ENCODE results near the gene TNIK. TPM values are rescaled to one million over a fixed set of nuclear protein-coding genes. Genes with fewer than 3 reads are reported as not detected.

TNIK gene
- total RNA-seq, 6 donors from 2014 or later, result 23.2 to 74.4 (median 38.3) TPM

- no peaks in the 10 kb centered on the region for H3K27me3 ChIP-seq
- ATAC-seq (ENCODE audit: low FRiP score in 2 of 2) (no peak), DNase-seq (no peak)
- WGBS, 2 donors, result 70 to 77% methylated on average over 4 of the region's 4 CpGs
- H3K27ac ChIP-seq, result no peak overlapping the region
- H3K4me1 ChIP-seq, result no peaks in the 10 kb centered on the region
- no peaks in the 10 kb centered on the region for H3K9me3 ChIP-seq
- no peaks in the 10 kb centered on the region for H3K36me3 ChIP-seq
- TF ChIP-seq POLR2A (IDR thresholded peaks at IDR 0.05) (no peak), EP300 (IDR thresholded peaks at IDR 0.05) (no peak), POLR2AphosphoS5 (IDR thresholded peaks at IDR 0.05) (no peak)
- TF ChIP-seq, protein P1, sequence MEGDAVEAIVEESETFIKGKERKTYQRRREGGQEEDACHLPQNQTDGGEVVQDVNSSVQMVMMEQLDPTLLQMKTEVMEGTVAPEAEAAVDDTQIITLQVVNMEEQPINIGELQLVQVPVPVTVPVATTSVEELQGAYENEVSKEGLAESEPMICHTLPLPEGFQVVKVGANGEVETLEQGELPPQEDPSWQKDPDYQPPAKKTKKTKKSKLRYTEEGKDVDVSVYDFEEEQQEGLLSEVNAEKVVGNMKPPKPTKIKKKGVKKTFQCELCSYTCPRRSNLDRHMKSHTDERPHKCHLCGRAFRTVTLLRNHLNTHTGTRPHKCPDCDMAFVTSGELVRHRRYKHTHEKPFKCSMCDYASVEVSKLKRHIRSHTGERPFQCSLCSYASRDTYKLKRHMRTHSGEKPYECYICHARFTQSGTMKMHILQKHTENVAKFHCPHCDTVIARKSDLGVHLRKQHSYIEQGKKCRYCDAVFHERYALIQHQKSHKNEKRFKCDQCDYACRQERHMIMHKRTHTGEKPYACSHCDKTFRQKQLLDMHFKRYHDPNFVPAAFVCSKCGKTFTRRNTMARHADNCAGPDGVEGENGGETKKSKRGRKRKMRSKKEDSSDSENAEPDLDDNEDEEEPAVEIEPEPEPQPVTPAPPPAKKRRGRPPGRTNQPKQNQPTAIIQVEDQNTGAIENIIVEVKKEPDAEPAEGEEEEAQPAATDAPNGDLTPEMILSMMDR (IDR thresholded peaks at IDR 0.05), result no peak
- no peak overlapping the region for H3K4me3 ChIP-seq
Observed at GRCh38 chr3:171494457-171495109, 34.4 kb upstream of the TNIK start.

- TF ChIP-seq, protein P1 (IDR thresholded peaks at IDR 0.05), result no peak
- TF ChIP-seq EP300 (IDR thresholded peaks at IDR 0.05) (no peak), POLR2A (IDR thresholded peaks at IDR 0.05) (no peak), POLR2AphosphoS5 (IDR thresholded peaks at IDR 0.05) (no peak)
- Histone ChIP-seq H3K36me3 (no peaks in the 10 kb centered on the region), H3K4me1 (no peaks in the 10 kb centered on the region), H3K4me3 (no peak overlapping the region), H3K9me3 (no peaks in the 10 kb centered on the region), H3K27ac (no peak overlapping the region), H3K27me3 (no peaks in the 10 kb centered on the region)
- 38 to 39% methylated on average over 2 of the region's 2 CpGs for WGBS, 2 donors
- ATAC-seq (ENCODE audit: low FRiP score in 2 of 2), result no peak
- DNase-seq, result no peak
Observed at GRCh38 chr3:171491361-171491760, 31.2 kb upstream of the TNIK start.

DNA sequence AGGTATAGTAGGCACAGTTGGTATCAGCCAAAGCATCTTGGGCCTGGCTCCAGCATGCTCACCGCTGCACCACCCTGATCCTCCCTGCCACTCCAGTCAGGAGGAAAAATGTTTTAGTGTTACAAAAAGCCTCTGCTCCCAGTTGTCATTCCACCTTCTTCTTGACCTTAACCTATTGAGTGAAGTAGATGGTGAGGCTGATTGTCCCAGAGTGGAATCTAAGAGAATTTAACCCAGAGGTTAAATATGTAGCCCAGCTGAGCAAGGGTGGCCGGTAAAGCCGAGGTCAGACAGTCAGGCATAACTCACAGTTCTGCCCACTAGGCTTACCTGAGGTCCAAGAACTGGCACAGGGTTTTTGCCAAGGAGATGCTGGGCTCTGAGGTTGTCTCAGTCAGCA is 30.7 kb upstream of the TNIK start:
- 75 to 82% methylated on average over 3 of the region's 3 CpGs for WGBS, 2 donors
- Histone ChIP-seq H3K27ac (no peak overlapping the region), H3K4me1 (no peaks in the 10 kb centered on the region), H3K9me3 (no peaks in the 10 kb centered on the region), H3K4me3 (no peak overlapping the region), H3K27me3 (no peaks in the 10 kb centered on the region), H3K36me3 (no peaks in the 10 kb centered on the region)
- DNase-seq (no peak), ATAC-seq (ENCODE audit: low FRiP score in 2 of 2) (no peak)
- TF ChIP-seq EP300 (IDR thresholded peaks at IDR 0.05) (no peak), POLR2AphosphoS5 (IDR thresholded peaks at IDR 0.05) (no peak), POLR2A (IDR thresholded peaks at IDR 0.05) (no peak)
- TF ChIP-seq, protein P1 (IDR thresholded peaks at IDR 0.05), result no peak

DNA sequence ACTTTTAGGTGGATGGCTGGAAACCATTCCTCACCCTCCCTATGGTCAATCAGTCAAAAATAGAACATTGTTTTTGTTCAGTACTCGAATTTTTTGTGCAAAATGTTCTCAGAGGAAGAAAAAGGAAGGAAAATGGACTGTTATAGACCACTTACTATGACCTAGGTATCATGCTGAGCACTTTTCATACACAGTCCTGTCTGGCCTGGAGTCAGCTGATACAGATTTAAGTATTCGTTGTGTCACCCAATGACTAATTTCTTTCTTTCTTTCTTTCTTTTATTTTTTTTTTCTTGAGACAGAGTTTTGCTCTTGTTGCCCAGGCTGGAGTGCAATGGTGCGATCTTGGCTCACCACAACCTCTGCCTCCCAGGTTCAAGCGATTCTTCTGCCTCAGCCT is 29.1 kb upstream of the TNIK start:
- ATAC-seq (ENCODE audit: low FRiP score in 2 of 2) (no peak), DNase-seq (no peak)
- no peaks in the 10 kb centered on the region for H3K27me3 ChIP-seq
- no peak overlapping the region for H3K4me3 ChIP-seq
- no peaks in the 10 kb centered on the region for H3K4me1 ChIP-seq
- H3K27ac ChIP-seq, result no peak overlapping the region
- no peaks in the 10 kb centered on the region for H3K36me3 ChIP-seq
- TF ChIP-seq POLR2AphosphoS5 (IDR thresholded peaks at IDR 0.05), result no peak
- TF ChIP-seq, protein P1 (IDR thresholded peaks at IDR 0.05), result no peak
- no peak for TF ChIP-seq EP300 (IDR thresholded peaks at IDR 0.05)
- TF ChIP-seq POLR2A (IDR thresholded peaks at IDR 0.05), result no peak
- WGBS, 2 donors, result 86 to 93% methylated on average over 4 of the region's 4 CpGs
- no peaks in the 10 kb centered on the region for H3K9me3 ChIP-seq

DNA sequence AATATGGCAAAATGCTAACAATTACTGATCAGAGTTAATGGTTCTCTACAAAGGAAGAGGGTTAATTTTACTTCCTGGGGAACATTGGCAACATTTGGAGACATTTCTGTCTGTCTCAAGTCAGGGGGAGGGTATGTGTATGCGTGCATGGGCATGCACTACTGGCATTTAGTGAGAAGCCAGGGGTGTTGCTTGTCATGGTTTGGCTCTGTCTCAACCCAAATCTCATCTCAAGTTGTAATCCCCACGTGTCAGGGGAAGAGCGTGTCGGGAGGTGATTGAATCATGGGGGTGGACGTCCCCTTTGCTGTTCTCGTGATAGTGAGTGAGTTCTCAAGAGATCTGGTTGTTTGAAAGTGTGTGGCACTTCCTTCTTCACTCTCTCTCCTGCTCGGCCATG is 28.3 kb upstream of the TNIK start:
- ATAC-seq (ENCODE audit: low FRiP score in 2 of 2), result no peak
- Histone ChIP-seq H3K36me3 (no peaks in the 10 kb centered on the region), H3K4me1 (no peaks in the 10 kb centered on the region), H3K4me3 (no peak overlapping the region), H3K9me3 (no peaks in the 10 kb centered on the region), H3K27me3 (no peaks in the 10 kb centered on the region), H3K27ac (no peak overlapping the region)
- no peak for DNase-seq
- TF ChIP-seq, protein P1 (IDR thresholded peaks at IDR 0.05), result no peak
- TF ChIP-seq EP300 (IDR thresholded peaks at IDR 0.05), result no peak
- TF ChIP-seq POLR2AphosphoS5 (IDR thresholded peaks at IDR 0.05), result no peak
- TF ChIP-seq POLR2A (IDR thresholded peaks at IDR 0.05), result no peak
- WGBS, 2 donors, result 80 to 89% methylated on average over 7 of the region's 7 CpGs

All from upper lobe of left lung (tissue), 6 donors.